Measurements from ENCODE around the gene CRYGN. TPM values are rescaled to one million over a fixed set of nuclear protein-coding genes. Genes with fewer than 3 reads are reported as not detected.

The CRYGN gene
- total and polyA plus RNA-seq, 9 of the 15 experiments (the other 6 are each of a cell fraction or from before 2014, with no cell fraction given) = not detected

DNA sequence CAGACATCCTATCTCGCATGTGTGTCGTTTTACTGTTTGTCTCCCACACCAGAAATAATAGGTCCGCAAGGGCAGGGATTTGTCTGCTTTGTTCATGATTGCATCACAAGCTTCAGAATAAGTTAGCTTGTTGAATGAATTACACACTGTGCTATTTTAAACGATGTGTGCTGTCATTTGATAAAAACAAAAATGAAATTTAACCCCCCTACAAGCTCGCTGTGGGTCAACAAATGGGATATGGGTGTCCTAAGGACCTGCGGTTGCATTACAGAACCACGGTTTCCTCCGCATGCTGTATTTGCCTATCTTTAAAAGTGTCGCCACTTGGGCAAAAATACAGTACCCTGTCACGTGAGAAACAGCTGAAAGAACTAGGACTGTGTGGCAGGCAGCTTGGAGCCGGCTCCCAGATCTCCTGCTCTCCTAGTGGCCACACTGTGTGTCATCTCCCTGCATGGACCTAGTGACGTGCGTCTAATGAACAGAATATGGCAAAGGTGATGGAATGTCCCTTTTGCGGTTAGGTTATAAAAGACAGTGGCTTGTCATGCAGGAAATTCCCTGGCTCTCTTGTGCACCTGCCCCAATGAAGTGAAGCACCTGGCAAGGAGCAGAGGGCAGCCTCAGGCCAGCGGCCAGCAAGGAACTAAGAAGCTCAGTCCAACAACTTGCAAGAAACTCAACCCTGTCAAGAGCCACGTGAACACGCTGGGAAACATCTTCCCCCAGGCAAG lies 32.9 kb upstream of the CRYGN start:
- in situ Hi-C loops (cut with MboI) (no loop called here), intact Hi-C loops (cut with micrococcal nuclease) (no loop called here)
- H3K9me1 ChIP-seq (ENCODE audit: control insufficient read depth, insufficient read depth, low read length) = no peaks in the 10 kb centered on the region
- BruUV-seq (replicated peaks) = no TSS peak
- H4K20me1 ChIP-seq (replicated peaks; ENCODE audit: control insufficient read depth, insufficient read depth, low read length) = no peaks in the 10 kb centered on the region; the same call in 1 of the 2 replicates
- no peak overlapping the region for H3K4me3 ChIP-seq
- peaks cover 33% of the 10 kb centered on the region for H3K79me2 ChIP-seq (ENCODE audit: control insufficient read depth, insufficient read depth, low read length)
- peaks cover 98% of the 10 kb centered on the region for H3K36me3 ChIP-seq (ENCODE audit: control insufficient read depth, insufficient read depth, low read length)
- WGBS (ENCODE audit: insufficient coverage, low coverage, missing lambda C conversion rate) = 94% methylated on average over 17 of the region's 17 CpGs
- 0 out of 5 replicates have a peak, but pooled peaks cover 0 to 3% of the 10 kb centered on the region in 2 experiments for H3K4me1 ChIP-seq (replicated peaks in 1 of 2; ENCODE audit: control insufficient read depth in 2 of 2, insufficient read depth in 2 of 2, low read length in 2 of 2)
- H3K27ac ChIP-seq (ENCODE audit: extremely low read depth, low read depth, low read length) = no peak overlapping the region
- FAIRE-seq = no peak
- H3K9ac ChIP-seq (ENCODE audit: insufficient read depth in 1 of 2, low read depth in 2 of 2, low read length in 2 of 2) = no peak overlapping the region
- ChIA-PET POLR2A (interaction anchor here (1.0 to 1.2 kb wide), 2 partner anchors 9 to 10 kb away, joined by 3 to 7 read pairs; no protein-coding TSS in a partner anchor), CTCF (ENCODE audit: low intra/inter-chr PET ratio) (no interaction called here)
- ATAC-seq = no peak
- H3K27me3 ChIP-seq (ENCODE audit: control insufficient read depth in 2 of 2, insufficient read depth in 2 of 2, low read length in 2 of 2) = no peaks in the 10 kb centered on the region
- no peak overlapping the region for H3K4me2 ChIP-seq (ENCODE audit: insufficient read depth, low read length)
- no peak for DNase-seq (ENCODE audit: extremely low read depth in 1 of 4, low spot score in 3 of 4)
- no peak overlapping the region for H2AFZ ChIP-seq (ENCODE audit: low read depth, low read length)
- no peaks in the 10 kb centered on the region for H3K9me3 ChIP-seq (replicated peaks; ENCODE audit: control insufficient read depth, insufficient read depth, low read depth, low read length)
- TF ChIP-seq SIRT6 (IDR thresholded peaks at IDR 0.05; ENCODE audit: low read depth, low read length) = no peak
- TF ChIP-seq ETV1 (tag; conservative IDR thresholded peaks at IDR 0.05; ENCODE audit: low read depth) = no peak
- TF ChIP-seq, protein P1, sequence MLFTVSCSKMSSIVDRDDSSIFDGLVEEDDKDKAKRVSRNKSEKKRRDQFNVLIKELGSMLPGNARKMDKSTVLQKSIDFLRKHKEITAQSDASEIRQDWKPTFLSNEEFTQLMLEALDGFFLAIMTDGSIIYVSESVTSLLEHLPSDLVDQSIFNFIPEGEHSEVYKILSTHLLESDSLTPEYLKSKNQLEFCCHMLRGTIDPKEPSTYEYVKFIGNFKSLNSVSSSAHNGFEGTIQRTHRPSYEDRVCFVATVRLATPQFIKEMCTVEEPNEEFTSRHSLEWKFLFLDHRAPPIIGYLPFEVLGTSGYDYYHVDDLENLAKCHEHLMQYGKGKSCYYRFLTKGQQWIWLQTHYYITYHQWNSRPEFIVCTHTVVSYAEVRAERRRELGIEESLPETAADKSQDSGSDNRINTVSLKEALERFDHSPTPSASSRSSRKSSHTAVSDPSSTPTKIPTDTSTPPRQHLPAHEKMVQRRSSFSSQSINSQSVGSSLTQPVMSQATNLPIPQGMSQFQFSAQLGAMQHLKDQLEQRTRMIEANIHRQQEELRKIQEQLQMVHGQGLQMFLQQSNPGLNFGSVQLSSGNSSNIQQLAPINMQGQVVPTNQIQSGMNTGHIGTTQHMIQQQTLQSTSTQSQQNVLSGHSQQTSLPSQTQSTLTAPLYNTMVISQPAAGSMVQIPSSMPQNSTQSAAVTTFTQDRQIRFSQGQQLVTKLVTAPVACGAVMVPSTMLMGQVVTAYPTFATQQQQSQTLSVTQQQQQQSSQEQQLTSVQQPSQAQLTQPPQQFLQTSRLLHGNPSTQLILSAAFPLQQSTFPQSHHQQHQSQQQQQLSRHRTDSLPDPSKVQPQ (CRISPR knock-in tag; IDR thresholded peaks at IDR 0.05; ENCODE audit: borderline replicate concordance) = no peak
- no peak for TF ChIP-seq ARID2 (IDR thresholded peaks at IDR 0.05)
- no peak for TF ChIP-seq STAT6 (CRISPR knock-in tag; IDR thresholded peaks at IDR 0.05)
- TF ChIP-seq KLF6 (CRISPR knock-in tag; IDR thresholded peaks at IDR 0.05; ENCODE audit: borderline replicate concordance) = no peak
- TF ChIP-seq CEBPG (CRISPR knock-in tag; IDR thresholded peaks at IDR 0.05) = no peak
- peak; percentile 28; a peak in 2 of 4 replicates for TF ChIP-seq CEBPG (tag; conservative IDR thresholded peaks at IDR 0.05 in 1 of 2, IDR thresholded peaks at IDR 0.05 in 1 of 2)
- 0 out of 2 replicates have a peak, but pooled peaks have one; percentile 15 for TF ChIP-seq ZKSCAN1 (IDR thresholded peaks at IDR 0.05; ENCODE audit: low read depth, low read length)
- TF ChIP-seq CEBPB (tag; IDR thresholded peaks at IDR 0.05) = peak; percentile 18; the same call in 1 of the 2 replicates
- TF ChIP-seq POLR3A (IDR thresholded peaks at IDR 0.05; ENCODE audit: borderline replicate concordance, extremely low read depth, insufficient read depth, insufficient read length) = no peak
- TF ChIP-seq RBM34 (IDR thresholded peaks at IDR 0.05; ENCODE audit: borderline replicate concordance, insufficient read depth, low read length) = no peak
- no peak for TF ChIP-seq TCF3 (CRISPR knock-in tag; IDR thresholded peaks at IDR 0.05)
- no peak for TF ChIP-seq CBFB (CRISPR knock-in tag; IDR thresholded peaks at IDR 0.05)
- TF ChIP-seq NRF1 (conservative IDR thresholded peaks at IDR 0.05 in 1 of 2, IDR thresholded peaks at IDR 0.05 in 1 of 2) = no peak
- TF ChIP-seq SMC3 (conservative IDR thresholded peaks at IDR 0.05; ENCODE audit: insufficient read depth, low read depth, low read length) = no peak
- no peak for TF ChIP-seq RFX1 (IDR thresholded peaks at IDR 0.05)
- TF ChIP-seq ZNF224 (CRISPR knock-in tag; IDR thresholded peaks at IDR 0.05) = no peak
